Testis (tissue), 3 donors: ENCODE data around the gene MON1B. TPM values are rescaled to one million over a fixed set of nuclear protein-coding genes. Genes with fewer than 3 reads are reported as not detected.

Experiments used
- DNase-seq: peaks from one replicate; pipeline ENCODE4 v3.0.0-alpha.2; 2019
- H3K27ac ChIP-seq, 2 donors: fragments of 200-600 bp; sonication (generic); one replicate each; pipeline ENCODE4 v1.5.1; 2019
- H3K27me3 ChIP-seq: fragments of 200-600 bp; sonication (generic); one replicate; pipeline ENCODE4 v1.5.1; 2019
- H3K36me3 ChIP-seq: fragments of 200-600 bp; sonication (generic); one replicate; pipeline ENCODE4 v1.5.1; 2017; ENCODE audit warnings: low read depth; ENCODE audit errors: missing control alignments
- H3K4me1 ChIP-seq: fragments of 200-600 bp; sonication (generic); one replicate; pipeline ENCODE4 v1.5.1; 2019
- H3K4me3 ChIP-seq, 2 donors: fragments of 200-600 bp; sonication (generic); one replicate each; pipeline ENCODE4 v1.5.1; 2017 to 2019
- H3K9me3 ChIP-seq: fragments of 200-600 bp; sonication (generic); one replicate; pipeline ENCODE4 v1.5.1; 2017
- CTCF ChIP-seq, 3 experiments: fragments of 450-650 bp in 2 of 3; fragments of 200-600 bp in 1 of 3; sonication (generic) in 1 of 3; IDR thresholded peaks; one replicate each; pipeline ENCODE4 v1.5.1; 2016 to 2019; ENCODE audit warnings: antibody characterized with exemption in 3 of 3, mild to moderate bottlenecking in 2 of 3, moderate library complexity in 1 of 3
- POLR2A ChIP-seq: fragments of 450-650 bp; IDR thresholded peaks from one replicate; pipeline ENCODE4 v1.6.1; 2017; ENCODE audit warnings: antibody characterized with exemption, mild to moderate bottlenecking, moderate library complexity
- WGBS, 2 donors: methylation state at CpG; one replicate each; pipeline ENCODE4 v1.1.5; 2018; 5-methylcytosine and 5-hydroxymethylcytosine counted together
- intact Hi-C: fragments of 100-400 bp; cut with DNase I; formaldehyde crosslinking; loops from one replicate; pipeline ENCODE4 v1.15.1; 2023; ENCODE audit warnings: low total_unique reads
- polyA plus RNA-seq: library from polyadenylated mRNA; stranded (reverse); fragments of 350-450 nt; fragmentation: Illumina TruSeq; extraction: RNeasy Lipid Tissue Mini Kit (QIAGEN cat#74804); gene quantifications from one replicate; pipeline ENCODE4 v1.2.3, GENCODE V29; 2014; ENCODE audit warnings: low read depth, low replicate concordance; ENCODE audit not compliant: insufficient read depth
- total RNA-seq, 2 donors: library from RNA; depleted of rRNA; stranded (reverse); fragments of >200 nt; gene quantifications; one replicate each; pipeline ENCODE4 v1.2.3, GENCODE V29; 2016

The MON1B gene
- total and polyA plus RNA-seq, 3 donors from 2014 or later = 18.6 to 30.5 (median 25.4) TPM

DNA sequence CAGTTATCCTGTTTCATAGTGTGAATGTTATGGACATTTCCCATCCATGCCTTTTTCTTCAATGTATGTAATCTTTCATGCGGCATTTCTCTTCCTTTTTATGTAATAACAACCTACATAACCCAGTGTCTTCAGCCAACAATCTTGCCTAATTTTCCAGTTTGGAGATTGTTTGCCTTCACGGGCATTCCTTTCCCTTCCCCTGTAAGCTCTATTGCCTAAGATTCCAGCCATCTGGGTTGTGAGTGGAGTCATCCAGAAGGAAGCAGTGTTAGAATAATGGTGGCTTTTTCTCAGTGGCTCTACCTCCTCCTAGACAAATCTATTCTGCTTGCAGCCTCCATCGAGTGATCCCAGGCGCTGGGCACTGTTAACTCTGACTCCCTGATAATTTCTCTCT, 30.5 kb downstream of the MON1B start:
- DNase-seq = no peak
- Histone ChIP-seq H3K27me3 (no peaks in the 10 kb centered on the region), H3K36me3 (no peaks in the 10 kb centered on the region), H3K4me1 (no peaks in the 10 kb centered on the region), H3K4me3 (no peak overlapping the region), H3K9me3 (no peaks in the 10 kb centered on the region), H3K27ac (no peak overlapping the region)
- WGBS, 2 donors = 87 to 91% methylated on average over 4 of the region's 4 CpGs
- TF ChIP-seq CTCF (IDR thresholded peaks at IDR 0.05) = no peak
- TF ChIP-seq POLR2A = no peak
- intact Hi-C loops = no loop called here

DNA sequence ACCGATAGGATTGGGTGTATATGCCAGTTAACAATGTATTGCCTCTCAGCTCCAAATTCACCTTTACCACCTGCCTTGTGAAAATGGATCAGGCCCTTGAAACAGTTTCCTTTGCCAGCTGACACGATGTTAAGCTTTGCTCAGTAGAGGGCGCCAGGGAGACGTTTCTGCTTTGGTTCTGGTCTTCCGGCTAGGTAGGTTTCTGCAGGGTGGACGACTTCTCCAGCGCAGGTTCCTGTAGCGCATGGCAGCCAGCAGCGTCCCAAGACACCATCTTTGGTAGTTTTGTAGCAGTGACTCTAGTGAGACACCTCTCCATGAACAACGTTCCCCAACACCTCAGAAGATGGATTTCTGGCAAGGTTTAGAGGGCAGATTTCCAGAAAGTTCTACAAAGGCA, 32.2 kb downstream of the MON1B start:
- H3K9me3 ChIP-seq = no peaks in the 10 kb centered on the region
- no peaks in the 10 kb centered on the region for H3K4me1 ChIP-seq
- H3K36me3 ChIP-seq = no peaks in the 10 kb centered on the region
- intact Hi-C loops = no loop called here
- 47 to 59% methylated on average over 10 of the region's 10 CpGs for WGBS, 2 donors
- no peak overlapping the region for H3K4me3 ChIP-seq
- H3K27me3 ChIP-seq = no peaks in the 10 kb centered on the region
- TF ChIP-seq CTCF (IDR thresholded peaks at IDR 0.05) (peak in 1 of 3 experiments; percentile 28), POLR2A (no peak)
- no peak overlapping the region for H3K27ac ChIP-seq
- DNase-seq = peak; percentile 32

DNA sequence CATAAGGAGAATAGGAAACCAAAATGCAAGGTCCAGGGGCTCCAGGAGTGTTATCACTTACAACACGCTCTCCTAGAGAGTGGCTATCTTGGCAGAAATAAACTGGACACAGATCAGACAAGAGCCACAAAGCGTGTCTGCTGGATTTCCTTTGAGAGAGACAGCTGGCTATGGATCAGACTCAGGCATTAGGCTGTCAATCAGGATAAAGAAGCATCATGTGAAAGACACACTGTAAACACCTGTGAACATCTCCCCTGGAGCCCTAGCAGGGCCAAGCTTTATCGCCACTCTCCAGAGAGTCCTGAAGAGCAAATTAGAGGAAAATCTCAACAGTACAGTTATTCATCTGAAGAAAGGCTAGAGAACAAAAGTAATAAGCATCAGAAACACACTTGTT, 34.2 kb downstream of the MON1B start:
- TF ChIP-seq POLR2A (no peak), CTCF (IDR thresholded peaks at IDR 0.05) (no peak)
- H3K27ac ChIP-seq = no peak overlapping the region

GRCh38 chr16:77227745-77228144, 36.8 kb downstream of the MON1B start:
- Histone ChIP-seq H3K27ac (no peak overlapping the region), H3K36me3 (no peaks in the 10 kb centered on the region), H3K27me3 (no peaks in the 10 kb centered on the region), H3K9me3 (no peaks in the 10 kb centered on the region), H3K4me1 (no peaks in the 10 kb centered on the region), H3K4me3 (no peak overlapping the region)
- intact Hi-C loops = no loop called here
- no peak for DNase-seq
- WGBS, 2 donors = 85 to 89% methylated on average over 5 of the region's 5 CpGs
- TF ChIP-seq POLR2A (no peak), CTCF (IDR thresholded peaks at IDR 0.05) (no peak)

More for the DNA sequence above, 34.2 kb downstream of the MON1B start:
- Histone ChIP-seq H3K36me3 (no peaks in the 10 kb centered on the region), H3K4me3 (no peak overlapping the region), H3K4me1 (no peaks in the 10 kb centered on the region), H3K9me3 (no peaks in the 10 kb centered on the region), H3K27me3 (no peaks in the 10 kb centered on the region)
- intact Hi-C loops = no loop called here
- no peak for DNase-seq
- WGBS, 2 donors = 90 to 91% methylated on average over 3 of the region's 3 CpGs

GRCh38 chr16:77231047-77231446, 40.1 kb downstream of the MON1B start:
- intact Hi-C loops = no loop called here
- H3K9me3 ChIP-seq = no peaks in the 10 kb centered on the region
- H3K27me3 ChIP-seq = no peaks in the 10 kb centered on the region
- no peak for TF ChIP-seq POLR2A
- no peak for TF ChIP-seq CTCF (IDR thresholded peaks at IDR 0.05)
- no peaks in the 10 kb centered on the region for H3K4me1 ChIP-seq
- no peak overlapping the region for H3K4me3 ChIP-seq
- DNase-seq = no peak
- no peaks in the 10 kb centered on the region for H3K36me3 ChIP-seq
- no peak overlapping the region for H3K27ac ChIP-seq
- 81% methylated on average over 3 of the region's 3 CpGs for WGBS, 2 donors
